ENCODE results near the gene UNC93A. TPM values are rescaled to one million over a fixed set of nuclear protein-coding genes. Genes with fewer than 3 reads are reported as not detected.

Gene UNC93A
- total RNA-seq, 1 experiment from 2014 or later: not detected

- TF ChIP-seq CEBPB (IDR thresholded peaks at IDR 0.05; ENCODE audit: low read depth): no peak
- no peak for TF ChIP-seq ELF1 (IDR thresholded peaks at IDR 0.05; ENCODE audit: borderline replicate concordance, low read depth)
- TF ChIP-seq POLR2AphosphoS5 (IDR thresholded peaks at IDR 0.05; ENCODE audit: low read depth, low read length): no peak
- no peak for TF ChIP-seq SIN3A (IDR thresholded peaks at IDR 0.05; ENCODE audit: low read depth)
- TF ChIP-seq ZNF274 (IDR thresholded peaks at IDR 0.05; ENCODE audit: low read depth, low read length): no peak
- no peak for TF ChIP-seq EZH2phosphoT487 (IDR thresholded peaks at IDR 0.05; ENCODE audit: borderline replicate concordance)
These were observed 45.5 kb upstream of the UNC93A start (continued) for GRCh38 chr6:167245591-167245990.

GRCh38 chr6:167247814-167248595 is 43.1 kb upstream of the UNC93A start:
- H3K27me3 ChIP-seq (ENCODE audit: insufficient read depth, low read length): peaks cover 21% of the 10 kb centered on the region; the same call in 1 of the 2 replicates
- H3K27ac ChIP-seq (ENCODE audit: low read depth, low read length): no peak overlapping the region
- no peaks in the 10 kb centered on the region for H3K79me2 ChIP-seq (ENCODE audit: insufficient read depth, low read length)
- ATAC-seq (peak; percentile 63), DNase-seq (ENCODE audit: low read depth, low spot score) (no peak)
- H3K4me3 ChIP-seq (replicated peaks in 1 of 2; ENCODE audit: low read depth in 1 of 2, low read length in 2 of 2): no peak overlapping the region
- H2AFZ ChIP-seq (ENCODE audit: low read depth, low read length, poor library complexity, severe bottlenecking): no peak overlapping the region
- TF ChIP-seq, protein P1, sequence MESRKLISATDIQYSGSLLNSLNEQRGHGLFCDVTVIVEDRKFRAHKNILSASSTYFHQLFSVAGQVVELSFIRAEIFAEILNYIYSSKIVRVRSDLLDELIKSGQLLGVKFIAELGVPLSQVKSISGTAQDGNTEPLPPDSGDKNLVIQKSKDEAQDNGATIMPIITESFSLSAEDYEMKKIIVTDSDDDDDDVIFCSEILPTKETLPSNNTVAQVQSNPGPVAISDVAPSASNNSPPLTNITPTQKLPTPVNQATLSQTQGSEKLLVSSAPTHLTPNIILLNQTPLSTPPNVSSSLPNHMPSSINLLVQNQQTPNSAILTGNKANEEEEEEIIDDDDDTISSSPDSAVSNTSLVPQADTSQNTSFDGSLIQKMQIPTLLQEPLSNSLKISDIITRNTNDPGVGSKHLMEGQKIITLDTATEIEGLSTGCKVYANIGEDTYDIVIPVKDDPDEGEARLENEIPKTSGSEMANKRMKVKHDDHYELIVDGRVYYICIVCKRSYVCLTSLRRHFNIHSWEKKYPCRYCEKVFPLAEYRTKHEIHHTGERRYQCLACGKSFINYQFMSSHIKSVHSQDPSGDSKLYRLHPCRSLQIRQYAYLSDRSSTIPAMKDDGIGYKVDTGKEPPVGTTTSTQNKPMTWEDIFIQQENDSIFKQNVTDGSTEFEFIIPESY (IDR thresholded peaks at IDR 0.05; ENCODE audit: extremely low read depth, insufficient replicate concordance, low read length): no peak
- TF ChIP-seq EZH2phosphoT487 (IDR thresholded peaks at IDR 0.05; ENCODE audit: borderline replicate concordance): no peak
- TF ChIP-seq, protein P2, sequence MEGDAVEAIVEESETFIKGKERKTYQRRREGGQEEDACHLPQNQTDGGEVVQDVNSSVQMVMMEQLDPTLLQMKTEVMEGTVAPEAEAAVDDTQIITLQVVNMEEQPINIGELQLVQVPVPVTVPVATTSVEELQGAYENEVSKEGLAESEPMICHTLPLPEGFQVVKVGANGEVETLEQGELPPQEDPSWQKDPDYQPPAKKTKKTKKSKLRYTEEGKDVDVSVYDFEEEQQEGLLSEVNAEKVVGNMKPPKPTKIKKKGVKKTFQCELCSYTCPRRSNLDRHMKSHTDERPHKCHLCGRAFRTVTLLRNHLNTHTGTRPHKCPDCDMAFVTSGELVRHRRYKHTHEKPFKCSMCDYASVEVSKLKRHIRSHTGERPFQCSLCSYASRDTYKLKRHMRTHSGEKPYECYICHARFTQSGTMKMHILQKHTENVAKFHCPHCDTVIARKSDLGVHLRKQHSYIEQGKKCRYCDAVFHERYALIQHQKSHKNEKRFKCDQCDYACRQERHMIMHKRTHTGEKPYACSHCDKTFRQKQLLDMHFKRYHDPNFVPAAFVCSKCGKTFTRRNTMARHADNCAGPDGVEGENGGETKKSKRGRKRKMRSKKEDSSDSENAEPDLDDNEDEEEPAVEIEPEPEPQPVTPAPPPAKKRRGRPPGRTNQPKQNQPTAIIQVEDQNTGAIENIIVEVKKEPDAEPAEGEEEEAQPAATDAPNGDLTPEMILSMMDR (IDR thresholded peaks at IDR 0.05 in 2 of 3, conservative IDR thresholded peaks at IDR 0.05 in 1 of 3; ENCODE audit: borderline replicate concordance in 1 of 3, insufficient read depth in 1 of 3, low read depth in 2 of 3, low read length in 2 of 3): no peak
- TF ChIP-seq POLR2A (IDR thresholded peaks at IDR 0.05; ENCODE audit: borderline replicate concordance, extremely low read depth, insufficient read depth, insufficient read length): no peak
- TF ChIP-seq, protein P3, sequence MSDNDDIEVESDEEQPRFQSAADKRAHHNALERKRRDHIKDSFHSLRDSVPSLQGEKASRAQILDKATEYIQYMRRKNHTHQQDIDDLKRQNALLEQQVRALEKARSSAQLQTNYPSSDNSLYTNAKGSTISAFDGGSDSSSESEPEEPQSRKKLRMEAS (IDR thresholded peaks at IDR 0.05): no peak
- no peak for TF ChIP-seq EGR1 (IDR thresholded peaks at IDR 0.05; ENCODE audit: low read depth)
- TF ChIP-seq SIN3A (IDR thresholded peaks at IDR 0.05; ENCODE audit: low read depth): no peak
- no peak for TF ChIP-seq FOSL1 (IDR thresholded peaks at IDR 0.05; ENCODE audit: low read depth)
- TF ChIP-seq RAD21 (IDR thresholded peaks at IDR 0.05; ENCODE audit: low read depth): no peak
- no peak for TF ChIP-seq TCF7L2 (IDR thresholded peaks at IDR 0.05; ENCODE audit: borderline replicate concordance, extremely low read depth, insufficient read depth, insufficient read length)
- TF ChIP-seq ATF3 (IDR thresholded peaks at IDR 0.05): no peak
- no peak for TF ChIP-seq POLR2AphosphoS5 (IDR thresholded peaks at IDR 0.05; ENCODE audit: low read depth, low read length)
- no peak for TF ChIP-seq ZNF274 (IDR thresholded peaks at IDR 0.05; ENCODE audit: low read depth, low read length)
- no peaks in the 10 kb centered on the region for H4K20me1 ChIP-seq (ENCODE audit: insufficient read depth)
- CTCF ChIA-PET: no interaction called here
- H3K9ac ChIP-seq (ENCODE audit: low read length): no peak overlapping the region
- H3K9me3 ChIP-seq (ENCODE audit: control insufficient read depth in 1 of 2, insufficient read depth in 1 of 2, low read depth in 1 of 2, low read length in 2 of 2): no peaks in the 10 kb centered on the region
- H3K4me2 ChIP-seq (ENCODE audit: low read length): no peak overlapping the region
- intact Hi-C loops (cut with micrococcal nuclease): no loop called here
- POLR2A ChIA-PET: no interaction called here
- BruUV-seq (replicated peaks): no TSS peak
- H3K9me2 ChIP-seq (ENCODE audit: insufficient read depth): no peaks in the 10 kb centered on the region
- no peaks in the 10 kb centered on the region for H3K36me3 ChIP-seq (ENCODE audit: control insufficient read depth in 1 of 2, insufficient read depth in 2 of 2, low read length in 2 of 2)
- RAD21 ChIA-PET (ENCODE audit: low non-redundant PET in 1 of 2, low total read pairs in 2 of 2, uncharacterized antibody in 2 of 2, unreplicated experiment in 2 of 2): no interaction called here
- no peaks in the 10 kb centered on the region for H3K4me1 ChIP-seq (ENCODE audit: control insufficient read depth in 1 of 2, insufficient read depth in 2 of 2, low read length in 2 of 2)

Data from HCT116 (cell line).